GM12865 (cell line): ENCODE measurements around the gene LYRM4.
"Not testable (repeated sequence)": the region's sequence is repeated elsewhere in the genome, so short reads cannot be mapped to it uniquely, and the experiment has no call there.

Source experiments
- DNase-seq: peaks from one replicate; pipeline ENCODE4 v3.0.0; 2010; ENCODE audit warnings: low read depth
- H3K4me3 ChIP-seq: 2 replicates; pipeline ENCODE4 v1.5.1; 2011; ENCODE audit warnings: mild to moderate bottlenecking, low read depth, low read length, control low read depth
- CTCF ChIP-seq: IDR thresholded peaks from 2 replicates; pipeline ENCODE4 v1.5.1; 2011; ENCODE audit warnings: low read length, control low read depth, low read depth, inconsistent platforms; ENCODE audit not compliant: insufficient read depth; ENCODE audit errors: missing control alignments

The LYRM4 gene

GRCh38 chr6:5125152-5126006 is 135.4 kb downstream of the LYRM4 start:
- no peak for DNase-seq
- H3K4me3 ChIP-seq = no peak overlapping the region
- no peak for TF ChIP-seq CTCF

GRCh38 chr6:5124526-5124925 is 136.2 kb downstream of the LYRM4 start:
- H3K4me3 ChIP-seq = no peak overlapping the region
- no peak for DNase-seq
- no peak for TF ChIP-seq CTCF

- no peak overlapping the region for H3K4me3 ChIP-seq
- TF ChIP-seq CTCF = no peak
- DNase-seq = no peak
Observed at GRCh38 chr6:5123296-5124143, 137.2 kb downstream of the LYRM4 start.

GRCh38 chr6:5122504-5123112 is 138.1 kb downstream of the LYRM4 start:
- TF ChIP-seq CTCF = no peak
- no peak overlapping the region for H3K4me3 ChIP-seq
- no peak for DNase-seq

GRCh38 chr6:5121956-5122355 is 138.8 kb downstream of the LYRM4 start:
- DNase-seq = no peak
- no peak for TF ChIP-seq CTCF
- no peak overlapping the region for H3K4me3 ChIP-seq

- no peak overlapping the region for H3K4me3 ChIP-seq
- TF ChIP-seq CTCF = no peak
- no peak for DNase-seq
Observed at GRCh38 chr6:5121479-5121878, 139.3 kb downstream of the LYRM4 start.

GRCh38 chr6:5120543-5120942 is 140.2 kb downstream of the LYRM4 start:
- not testable (repeated sequence) for DNase-seq

More at GRCh38 chr6:5120543-5120942, 140.2 kb downstream of the LYRM4 start:
- not testable (repeated sequence) for H3K4me3 ChIP-seq
